Kidney epithelial cell (primary cell): ENCODE data around the gene NDUFV2. TPM values are rescaled to one million over a fixed set of nuclear protein-coding genes. Genes with fewer than 3 reads are reported as not detected.

Source experiments
- DNase-seq: peaks from one replicate; pipeline ENCODE4 v3.0.0-alpha.2; 2010; ENCODE audit warnings: low read depth
- H3K27me3 ChIP-seq: 2 replicates; pipeline ENCODE4 v1.6.0; 2011; ENCODE audit warnings: low read length; ENCODE audit not compliant: control insufficient read depth, insufficient read depth
- H3K36me3 ChIP-seq: 2 replicates; pipeline ENCODE4 v1.5.1; 2011; ENCODE audit warnings: low read length; ENCODE audit not compliant: control insufficient read depth, insufficient read depth
- H3K4me3 ChIP-seq: 2 replicates; pipeline ENCODE4 v1.5.1; 2011; ENCODE audit warnings: low read depth, mild to moderate bottlenecking, control low read depth, low read length
- CTCF ChIP-seq: IDR thresholded peaks from 2 replicates; pipeline ENCODE4 v1.5.1; 2011; ENCODE audit warnings: mild to moderate bottlenecking, moderate library complexity, low read length, control low read depth, inconsistent platforms; ENCODE audit not compliant: insufficient read depth, poor library complexity, severe bottlenecking
- total RNA-seq: library from RNA; depleted of rRNA; stranded (reverse); fragments of >200 nt; gene quantifications from 2 replicates; pipeline ENCODE4 v1.2.3, GENCODE V29; 2015

Gene NDUFV2
- total RNA-seq, 1 donor from 2014 or later: 93.3 TPM

- no peak for TF ChIP-seq CTCF
Measured at GRCh38 chr18:9178557-9178956, 76.1 kb downstream of the NDUFV2 start.

GRCh38 chr18:9181275-9181674 is 78.8 kb downstream of the NDUFV2 start:
- DNase-seq: no peak
- no peak for TF ChIP-seq CTCF
- Histone ChIP-seq H3K27me3 (no peaks in the 10 kb centered on the region), H3K36me3 (no peaks in the 10 kb centered on the region), H3K4me3 (no peak overlapping the region)

More at GRCh38 chr18:9178557-9178956, 76.1 kb downstream of the NDUFV2 start:
- DNase-seq: no peak
- Histone ChIP-seq H3K27me3 (no peaks in the 10 kb centered on the region), H3K36me3 (no peaks in the 10 kb centered on the region), H3K4me3 (no peak overlapping the region)

GRCh38 chr18:9182852-9183399 is 80.4 kb downstream of the NDUFV2 start:
- no peaks in the 10 kb centered on the region for H3K27me3 ChIP-seq
- no peak overlapping the region for H3K4me3 ChIP-seq
- no peak for TF ChIP-seq CTCF
- no peak for DNase-seq
- H3K36me3 ChIP-seq: no peaks in the 10 kb centered on the region

Other genes with a start within 250 kb of the NDUFV2 start
- 11.2 and 13.5 TPM in 2 replicates for gene ANKRD12, start 34.1 kb downstream of the NDUFV2 start, total RNA-seq
- gene TWSG1, start 232.1 kb downstream of the NDUFV2 start, total RNA-seq: 22.9 and 25.0 TPM in 2 replicates